ENCODE data around the gene MYH9.

DNA sequence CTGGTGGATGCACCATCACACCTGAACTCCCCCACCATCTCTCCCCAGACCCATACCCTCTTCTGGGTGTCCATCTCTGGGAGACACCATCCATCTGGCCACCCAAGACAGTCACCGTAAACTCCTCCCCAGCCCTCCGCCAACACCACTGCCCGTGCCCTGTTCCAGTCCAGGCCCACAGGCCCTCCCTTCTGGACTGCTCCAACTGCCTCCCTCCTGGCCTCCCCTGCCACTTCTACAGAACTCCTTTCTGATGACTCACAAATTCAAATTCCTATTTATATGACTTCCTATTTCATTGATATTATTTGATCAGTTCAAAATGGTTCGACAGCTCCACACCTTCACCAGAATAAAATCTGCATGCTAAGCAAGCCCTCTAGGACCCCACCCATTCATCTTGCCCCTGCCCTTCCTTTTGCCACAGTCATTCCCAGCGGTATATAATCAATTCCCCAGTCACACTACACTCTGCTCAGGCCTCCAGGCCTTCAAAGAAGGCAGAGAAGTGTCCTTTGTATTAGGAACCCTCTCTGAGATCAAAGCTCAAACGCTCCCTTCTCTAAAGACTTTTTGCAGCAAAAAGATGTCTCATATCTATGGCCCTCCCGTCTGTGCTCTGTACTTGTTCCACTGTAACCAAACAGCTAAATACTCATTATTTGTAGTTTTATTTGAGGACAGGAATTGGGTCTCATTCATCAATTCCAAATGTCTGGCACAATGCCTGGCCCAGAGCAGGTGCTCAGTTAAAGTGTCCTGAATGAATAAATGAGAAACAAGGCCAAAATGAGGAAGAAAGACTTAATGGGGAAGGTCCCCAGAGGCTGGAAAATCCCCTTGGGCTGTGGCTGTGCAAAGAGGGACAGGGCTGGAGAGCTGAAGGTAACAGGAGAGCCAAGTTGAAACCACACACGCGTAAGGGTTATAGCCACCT is 29.0 kb downstream of the MYH9 start:
- TF ChIP-seq, protein P1, sequence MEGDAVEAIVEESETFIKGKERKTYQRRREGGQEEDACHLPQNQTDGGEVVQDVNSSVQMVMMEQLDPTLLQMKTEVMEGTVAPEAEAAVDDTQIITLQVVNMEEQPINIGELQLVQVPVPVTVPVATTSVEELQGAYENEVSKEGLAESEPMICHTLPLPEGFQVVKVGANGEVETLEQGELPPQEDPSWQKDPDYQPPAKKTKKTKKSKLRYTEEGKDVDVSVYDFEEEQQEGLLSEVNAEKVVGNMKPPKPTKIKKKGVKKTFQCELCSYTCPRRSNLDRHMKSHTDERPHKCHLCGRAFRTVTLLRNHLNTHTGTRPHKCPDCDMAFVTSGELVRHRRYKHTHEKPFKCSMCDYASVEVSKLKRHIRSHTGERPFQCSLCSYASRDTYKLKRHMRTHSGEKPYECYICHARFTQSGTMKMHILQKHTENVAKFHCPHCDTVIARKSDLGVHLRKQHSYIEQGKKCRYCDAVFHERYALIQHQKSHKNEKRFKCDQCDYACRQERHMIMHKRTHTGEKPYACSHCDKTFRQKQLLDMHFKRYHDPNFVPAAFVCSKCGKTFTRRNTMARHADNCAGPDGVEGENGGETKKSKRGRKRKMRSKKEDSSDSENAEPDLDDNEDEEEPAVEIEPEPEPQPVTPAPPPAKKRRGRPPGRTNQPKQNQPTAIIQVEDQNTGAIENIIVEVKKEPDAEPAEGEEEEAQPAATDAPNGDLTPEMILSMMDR (IDR thresholded peaks at IDR 0.05; ENCODE audit: poor library complexity) = no peak
- TF ChIP-seq EZH2phosphoT487 (IDR thresholded peaks at IDR 0.05; ENCODE audit: low read depth, severe bottlenecking, unreplicated experiment) (no peak), EZH2 (IDR thresholded peaks at IDR 0.05; ENCODE audit: borderline replicate concordance) (no peak)

All from hepatocyte (in vitro differentiated cells).